HG02943 (cell line): ENCODE data around the gene RHPN2.
A peak's percentile ranks its signal among the peaks of the same experiment; 100 is the strongest.
"Not testable (repeated sequence)": the region's sequence is repeated elsewhere in the genome, so short reads cannot be mapped to it uniquely, and the experiment has no call there.

ENCODE experiments used
- ATAC-seq: cut with Tn5 transposase; IDR thresholded peaks from one replicate; pipeline ENCODE4 v1.9.1; 2021; ENCODE audit warnings: mild to moderate bottlenecking, low read depth, moderate library complexity; ENCODE audit not compliant: unreplicated experiment

The RHPN2 gene

GRCh38 chr19:32982488-32982887, 82.2 kb downstream of the RHPN2 start:
- not testable (repeated sequence) for ATAC-seq

DNA sequence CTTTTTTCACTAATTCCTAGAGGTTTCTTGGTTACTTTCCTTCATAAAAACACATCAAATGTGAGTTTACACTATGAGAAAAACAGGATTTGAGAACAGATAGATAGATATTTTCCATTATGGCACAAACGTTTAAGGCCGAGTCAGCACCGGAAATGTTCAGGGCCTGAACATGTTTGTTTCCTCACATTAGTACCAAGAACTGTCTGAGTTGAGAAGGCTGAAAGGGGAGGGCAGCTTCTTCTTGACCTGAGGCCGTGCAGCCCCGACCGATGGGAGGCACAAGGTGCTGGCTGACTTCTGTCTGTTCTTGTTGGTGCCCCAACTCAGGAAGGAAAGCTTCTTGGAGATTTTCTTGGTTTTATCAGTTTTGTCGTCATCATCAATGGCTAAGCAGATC, 84.9 kb downstream of the RHPN2 start:
- ATAC-seq: not testable (repeated sequence)

- ATAC-seq: not testable (repeated sequence)
These were observed 86.9 kb downstream of the RHPN2 start for GRCh38 chr19:32977813-32978212.

- no peak for ATAC-seq
These were observed 87.4 kb downstream of the RHPN2 start for GRCh38 chr19:32977280-32977679.

GRCh38 chr19:32976223-32976805, 88.4 kb downstream of the RHPN2 start:
- no peak for ATAC-seq

- ATAC-seq: peak; percentile 97
These were observed 92.8 kb downstream of the RHPN2 start, which contains the start of the genes CEP89 and FAAP24 for GRCh38 chr19:32971715-32972540. Gene CEP89, minus strand, starts transcription at chr19:32971958. Its CDS starts 84 bp downstream, at chr19:32971874. Gene FAAP24, plus strand, starts transcription at chr19:32972242. Its CDS starts 955 bp downstream, at chr19:32973197.

DNA sequence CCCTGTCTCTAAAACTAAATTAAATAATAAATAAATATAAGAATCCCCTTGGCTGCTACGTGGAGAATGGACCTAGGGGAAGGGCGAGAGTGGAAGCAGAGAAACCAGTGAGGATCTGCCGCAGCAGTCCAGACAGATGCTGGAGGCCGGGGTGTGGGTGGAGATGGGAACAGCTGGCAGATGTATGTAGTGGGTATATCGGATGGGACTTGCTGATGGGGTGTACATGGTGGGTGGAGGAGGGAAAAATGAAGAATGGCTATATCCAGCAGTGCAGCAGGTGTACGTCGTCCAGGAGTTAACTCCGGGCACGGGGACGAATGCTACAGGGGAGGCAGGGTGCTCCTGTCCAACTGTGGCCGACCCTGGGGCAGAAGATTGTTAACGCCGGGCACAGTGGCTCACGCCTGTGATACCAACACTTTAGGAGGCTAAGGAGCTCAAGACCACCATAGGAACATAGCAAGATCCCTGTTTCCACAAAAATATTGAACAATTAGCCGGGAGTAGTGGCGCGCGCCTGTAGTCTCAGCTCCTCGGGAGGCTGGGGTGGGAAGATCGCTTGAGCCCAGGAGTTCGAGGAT, 93.6 kb downstream of the RHPN2 start:
- ATAC-seq: no peak

GRCh38 chr19:32969549-32969948, 95.1 kb downstream of the RHPN2 start:
- ATAC-seq: no peak

DNA sequence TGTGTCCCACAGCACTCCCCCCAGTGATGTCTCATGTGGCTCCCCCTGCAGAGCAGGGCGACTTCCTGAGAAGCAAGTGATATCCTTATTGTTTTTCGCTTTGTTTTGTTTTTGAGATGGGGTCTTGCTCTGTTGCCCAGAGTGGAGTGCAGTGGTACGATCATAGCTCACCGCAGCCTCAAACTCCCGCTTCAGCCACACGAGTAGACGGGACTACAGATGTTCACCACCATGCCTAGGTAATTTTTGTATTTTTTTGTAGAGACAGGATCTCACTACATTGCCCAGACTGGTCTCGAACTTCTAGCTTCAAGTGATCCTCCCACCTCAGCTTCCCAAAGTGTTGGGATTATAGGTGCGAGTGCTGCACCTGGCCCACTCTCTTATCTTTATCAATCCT, 97.9 kb downstream of the RHPN2 start:
- no peak for ATAC-seq

GRCh38 chr19:32945260-32945659, 119.4 kb downstream of the RHPN2 start:
- no peak for ATAC-seq

DNA sequence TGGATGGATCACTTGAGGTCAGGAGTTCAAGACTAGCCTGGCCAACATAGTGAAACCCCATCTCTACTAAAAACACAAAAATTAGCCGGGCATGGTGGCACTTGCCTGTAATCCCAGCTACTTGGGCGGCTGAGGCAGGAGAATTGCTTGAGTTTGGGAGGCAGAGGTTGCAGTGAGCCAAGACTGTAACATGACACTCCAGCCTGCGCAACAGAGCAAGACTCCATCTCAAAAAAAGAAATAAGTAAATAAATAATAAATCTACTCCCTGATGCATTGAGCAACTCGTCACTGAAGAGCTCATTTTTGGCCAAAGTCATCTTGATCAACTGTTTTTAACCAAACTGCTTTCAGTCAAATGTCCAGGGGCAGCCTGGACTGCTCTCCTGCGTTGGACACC, 123.4 kb downstream of the RHPN2 start:
- not testable (repeated sequence) for ATAC-seq

DNA sequence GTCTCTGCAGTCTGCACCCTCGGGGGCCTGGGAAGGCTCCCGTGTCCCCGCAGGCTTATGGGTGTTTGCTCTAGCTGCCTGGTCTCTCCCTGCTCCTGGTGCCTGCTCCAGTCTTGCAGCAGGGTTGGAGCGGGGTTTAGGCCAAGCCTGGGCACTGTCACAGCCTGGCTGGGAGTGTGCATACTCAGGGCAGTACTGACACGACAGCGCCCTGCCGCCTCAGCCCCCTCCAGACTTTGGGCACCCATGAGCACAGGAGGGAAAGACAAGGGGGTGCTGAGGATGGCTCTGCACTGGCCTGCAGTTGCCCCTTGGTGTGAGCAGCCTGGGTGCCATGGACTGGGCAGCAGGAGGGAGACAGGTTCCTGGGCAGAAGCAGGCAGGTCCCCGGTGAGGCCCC, 128.6 kb downstream of the RHPN2 start:
- no peak for ATAC-seq

GRCh38 chr19:32935629-32936028, 129.1 kb downstream of the RHPN2 start:
- no peak for ATAC-seq

- ATAC-seq: no peak
These were observed 131.1 kb downstream of the RHPN2 start for GRCh38 chr19:32933571-32933970.

DNA sequence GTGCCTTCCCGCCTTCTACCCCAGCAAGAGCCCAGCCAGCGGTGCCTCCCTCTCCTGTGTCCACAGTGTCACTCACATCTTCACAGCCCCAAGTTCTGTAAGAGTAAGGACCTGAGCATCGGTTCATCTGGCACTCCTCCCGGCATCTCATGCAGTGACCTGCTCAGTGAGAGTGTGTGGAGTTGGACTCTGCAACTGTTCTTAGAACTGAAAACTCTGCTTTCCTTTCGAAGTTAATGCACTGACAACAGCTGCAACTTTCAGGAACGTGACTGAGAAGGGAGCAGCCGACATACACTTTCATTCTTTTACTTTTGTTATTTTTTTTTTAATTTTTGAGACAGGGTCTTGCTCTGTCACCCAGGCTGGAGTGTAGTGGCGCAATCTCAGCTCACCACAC, 134.1 kb downstream of the RHPN2 start:
- ATAC-seq: no peak

DNA sequence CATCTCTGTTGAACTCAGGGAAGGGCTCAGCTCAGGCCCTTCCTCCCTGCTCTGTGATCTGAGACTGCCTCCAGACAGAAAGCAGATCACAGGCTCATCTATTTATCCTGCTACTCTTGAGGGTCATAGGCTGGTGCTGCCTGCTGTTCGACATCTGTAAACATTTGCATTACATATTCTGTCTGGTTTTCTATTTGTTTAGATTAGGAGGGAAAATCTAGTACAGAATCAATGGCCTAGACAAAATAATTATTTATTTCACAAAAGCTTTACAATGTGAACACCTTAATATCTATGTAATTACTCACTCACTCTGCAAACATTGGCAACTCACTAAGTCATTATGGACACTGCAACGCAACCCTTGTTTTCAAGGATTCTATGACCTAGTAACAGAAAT, 135.9 kb downstream of the RHPN2 start:
- ATAC-seq: no peak
